IMR-90 (cell line): Measurements from ENCODE around the gene NELL1. TPM values are rescaled to one million over a fixed set of nuclear protein-coding genes. Genes with fewer than 3 reads are reported as not detected.

Experiments used
- ATAC-seq: fragments of 200-7000 bp; cut with Tn5 transposase; 2 replicates; pipeline ENCODE4 v1.9.1; 2020; ENCODE audit warnings: low read depth, mild to moderate bottlenecking, moderate library complexity
- BruUV-seq: library from RNA; stranded (reverse); fragments of 400-500 nt; replicated peaks from 2 replicates; lab custom pipeline; 2021; lab: Mats Ljungman, UMichigan
- CTCF ChIA-PET: fragments of 300-600 bp; formaldehyde crosslinking; extraction: SDS; loops from one replicate; lab custom pipeline; 2021; ENCODE audit warnings: antibody characterized with exemption; lab: Yijun Ruan, JAX
- POLR2A ChIA-PET: fragments of 300-600 bp; sonication (Branson Sonifier 250); formaldehyde crosslinking; loops from one replicate; lab custom pipeline; 2022; ENCODE audit warnings: antibody characterized with exemption; ENCODE audit not compliant: unreplicated experiment; lab: Charles Lee
- DNase-seq: peaks from one replicate; pipeline ENCODE4 v3.0.0; 2013
- H2AFZ ChIP-seq: replicated peaks from 2 replicates; pipeline ENCODE3; 2013; ENCODE audit warnings: low read length, mild to moderate bottlenecking; ENCODE audit not compliant: poor library complexity
- H2AK5ac ChIP-seq: 2 replicates; pipeline ENCODE4 v1.6.1; 2013; ENCODE audit warnings: low read depth, low read length, inconsistent platforms
- H2AK9ac ChIP-seq: replicated peaks from 2 replicates; pipeline ENCODE3; 2013; ENCODE audit warnings: mild to moderate bottlenecking, low read depth, low read length, moderate library complexity; ENCODE audit not compliant: poor library complexity
- H2BK120ac ChIP-seq: 2 replicates; pipeline ENCODE4 v1.6.1; 2013; ENCODE audit warnings: low read depth, low read length, inconsistent platforms
- H2BK15ac ChIP-seq: 3 replicates; pipeline ENCODE4 v1.6.1; 2013; ENCODE audit warnings: low read depth, low read length, inconsistent platforms
- H2BK20ac ChIP-seq: 2 replicates; pipeline ENCODE4 v1.6.1; 2013; ENCODE audit warnings: low read depth, mild to moderate bottlenecking, inconsistent platforms, low read length, moderate library complexity
- H2BK5ac ChIP-seq: 2 replicates; pipeline ENCODE4 v1.6.1; 2013; ENCODE audit warnings: mild to moderate bottlenecking, low read depth, low read length, inconsistent platforms; ENCODE audit not compliant: poor library complexity, severe bottlenecking
- H3K14ac ChIP-seq: replicated peaks from 2 replicates; pipeline ENCODE4 v1.6.1; 2013; ENCODE audit warnings: low read depth, low read length, inconsistent platforms
- H3K18ac ChIP-seq: 2 replicates; pipeline ENCODE4 v1.6.1; 2013; ENCODE audit warnings: low read depth, low read length, control low read depth
- H3K23ac ChIP-seq: 2 replicates; pipeline ENCODE4 v1.6.1; 2013; ENCODE audit warnings: low read depth, low read length, inconsistent platforms
- H3K27ac ChIP-seq: 2 replicates; pipeline ENCODE4 v1.5.1; 2013; ENCODE audit warnings: mild to moderate bottlenecking, control low read depth, low read length; ENCODE audit not compliant: insufficient read depth
- H3K27me3 ChIP-seq: 2 replicates; pipeline ENCODE4 v1.6.1; 2013; ENCODE audit warnings: low read length; ENCODE audit not compliant: control insufficient read depth, insufficient read depth
- H3K36me3 ChIP-seq: 2 replicates; pipeline ENCODE4 v1.6.1; 2013; ENCODE audit warnings: low read length, mixed read lengths; ENCODE audit not compliant: control insufficient read depth, insufficient read depth
- H3K4ac ChIP-seq: 2 replicates; pipeline ENCODE4 v1.6.1; 2013; ENCODE audit warnings: low read depth, low read length, inconsistent platforms
- H3K4me1 ChIP-seq: 2 replicates; pipeline ENCODE4 v1.6.1; 2013; ENCODE audit warnings: low read length, mixed read lengths; ENCODE audit not compliant: control insufficient read depth, insufficient read depth
- H3K4me2 ChIP-seq: 2 replicates; pipeline ENCODE4 v1.6.1; 2013; ENCODE audit warnings: low read depth, mild to moderate bottlenecking, control low read depth, low read length, moderate library complexity
- H3K4me3 ChIP-seq: 2 replicates; pipeline ENCODE4 v1.5.1; 2013; ENCODE audit warnings: low read depth, mild to moderate bottlenecking, control low read depth, low read length, moderate library complexity; ENCODE audit not compliant: insufficient read depth
- H3K56ac ChIP-seq: 2 replicates; pipeline ENCODE4 v1.6.1; 2013; ENCODE audit warnings: low read length, inconsistent platforms; ENCODE audit not compliant: insufficient read depth; ENCODE audit errors: extremely low read depth
- H3K79me1 ChIP-seq, 2 experiments: 2 replicates each; pipeline ENCODE4 v1.6.1; 2013; ENCODE audit warnings: low read length in 2 of 2, inconsistent platforms in 1 of 2, low read depth in 1 of 2
- H3K9ac ChIP-seq: 2 replicates; pipeline ENCODE4 v1.6.1; 2013; ENCODE audit warnings: low read depth, low read length, control low read depth
- H3K9me1 ChIP-seq: 2 replicates; pipeline ENCODE4 v1.6.1; 2013; ENCODE audit warnings: low read length, inconsistent platforms; ENCODE audit not compliant: insufficient read depth
- H3K9me3 ChIP-seq: 2 replicates; pipeline ENCODE4 v1.6.1; 2013; ENCODE audit warnings: low read length; ENCODE audit not compliant: control insufficient read depth, insufficient read depth
- H4K20me1 ChIP-seq: 2 replicates; pipeline ENCODE4 v1.6.1; 2013; ENCODE audit warnings: low read length, inconsistent platforms; ENCODE audit not compliant: insufficient read depth
- H4K5ac ChIP-seq: 2 replicates; pipeline ENCODE4 v1.6.1; 2013; ENCODE audit warnings: mild to moderate bottlenecking, low read depth, low read length, control low read depth
- H4K8ac ChIP-seq, 2 experiments: 2 replicates each; pipeline ENCODE4 v1.6.1; 2013; ENCODE audit warnings: low read depth in 2 of 2, low read length in 2 of 2, control low read depth in 1 of 2, inconsistent platforms in 1 of 2
- H4K91ac ChIP-seq: 2 replicates; pipeline ENCODE4 v1.6.1; 2013; ENCODE audit warnings: low read depth, low read length, inconsistent platforms; ENCODE audit not compliant: insufficient read depth
- BHLHE40 ChIP-seq: fragments of 150-350 bp; IDR thresholded peaks from 2 replicates; pipeline ENCODE4 v1.6.1; 2016; ENCODE audit warnings: mild to moderate bottlenecking, low read depth, low read length
- CEBPB ChIP-seq: IDR thresholded peaks from 2 replicates; pipeline ENCODE4 v1.6.1; 2012; ENCODE audit warnings: low read depth, low read length, improper control_type of control experiment
- CHD1 ChIP-seq: IDR thresholded peaks from 2 replicates; pipeline ENCODE4 v1.6.1; 2012; ENCODE audit warnings: low read depth, low read length, improper control_type of control experiment
- FOS ChIP-seq: fragments of 150-350 bp; IDR thresholded peaks from 2 replicates; pipeline ENCODE4 v1.6.1; 2016; ENCODE audit warnings: low read depth, low read length
- MAFK ChIP-seq: IDR thresholded peaks from 2 replicates; pipeline ENCODE4 v1.6.1; 2012; ENCODE audit warnings: low read depth, low read length, improper control_type of control experiment
- MAZ ChIP-seq: IDR thresholded peaks from 2 replicates; pipeline ENCODE4 v1.6.1; 2012; ENCODE audit warnings: low read depth, mild to moderate bottlenecking, low read length, improper control_type of control experiment, moderate library complexity, borderline replicate concordance
- MXI1 ChIP-seq: IDR thresholded peaks from 2 replicates; pipeline ENCODE4 v1.6.1; 2012; ENCODE audit warnings: low read depth, mild to moderate bottlenecking, low read length, moderate library complexity, borderline replicate concordance
- NFE2L2 ChIP-seq: fragments of 150-350 bp; IDR thresholded peaks from 2 replicates; pipeline ENCODE4 v1.6.1; 2016; ENCODE audit warnings: low read depth, mild to moderate bottlenecking, low read length
- POLR2A ChIP-seq: IDR thresholded peaks from 2 replicates; pipeline ENCODE4 v1.6.1; 2012; ENCODE audit warnings: mild to moderate bottlenecking, low read depth, low read length
- RAD21 ChIP-seq: IDR thresholded peaks from 2 replicates; pipeline ENCODE4 v1.6.1; 2012; ENCODE audit warnings: low read length, improper control_type of control experiment
- RCOR1 ChIP-seq: IDR thresholded peaks from 2 replicates; pipeline ENCODE4 v1.6.1; 2012; ENCODE audit warnings: mild to moderate bottlenecking, low read length, improper control_type of control experiment; ENCODE audit not compliant: insufficient replicate concordance
- RFX5 ChIP-seq: IDR thresholded peaks from 2 replicates; pipeline ENCODE4 v1.8.0; 2012; ENCODE audit warnings: low read depth, mild to moderate bottlenecking, low read length, moderate library complexity
- SMC3 ChIP-seq: fragments of 150-350 bp; IDR thresholded peaks from 2 replicates; pipeline ENCODE4 v1.6.1; 2016; ENCODE audit warnings: low read depth, mild to moderate bottlenecking, antibody characterized with exemption, low read length, moderate library complexity
- WGBS, 2 experiments: methylation state at CpG; one replicate each; pipeline versions ENCODE4 v1.1.5 to v1.1.7; 2013; ENCODE audit warnings: missing lambda C conversion rate in 2 of 2; ENCODE audit not compliant: insufficient read length in 1 of 2; ENCODE audit errors: extremely low coverage in 2 of 2; 5-methylcytosine and 5-hydroxymethylcytosine counted together
- dilution Hi-C: fragments of 300-500 bp; cut with HindIII; formaldehyde crosslinking; loops from one replicate; pipeline ENCODE4 v1.14.3; 2018; ENCODE audit warnings: low sequenced_read_pairs; ENCODE audit not compliant: unreplicated experiment
- in situ Hi-C: fragments of 300-500 bp; cut with MboI; formaldehyde crosslinking; loops from 3 replicates; pipeline ENCODE4 v1.14.3; 2019; ENCODE audit warnings: low sequenced_read_pairs, inconsistent platforms, mixed read lengths
- intact Hi-C: fragments of 100-400 bp; cut with micrococcal nuclease; formaldehyde crosslinking; loops from 2 replicates; pipeline ENCODE4 v1.10.0; 2022
- polyA plus RNA-seq, 3 experiments: library from polyadenylated mRNA; depleted of rRNA; stranded (reverse); fragments of >200 nt; gene quantifications; 2 replicates each; pipeline ENCODE4 v1.2.3, GENCODE V29; 2012; ENCODE audit warnings: low replicate concordance in 1 of 3
- total RNA-seq: library from RNA; depleted of rRNA; stranded (reverse); fragments of >200 nt; gene quantifications from 2 replicates; pipeline ENCODE4 v1.2.3, GENCODE V29; 2012
- TF ChIP-seq, protein P1 (sequence below): fragments of 150-350 bp; IDR thresholded peaks from 2 replicates; pipeline ENCODE4 v1.6.1; 2017; ENCODE audit warnings: mild to moderate bottlenecking, antibody characterized with exemption, low read length, low read depth
- TF ChIP-seq, protein P2 (sequence below): fragments of 150-350 bp; IDR thresholded peaks from 2 replicates; pipeline ENCODE4 v1.6.1; 2016; ENCODE audit warnings: low read depth, mild to moderate bottlenecking, low read length, moderate library complexity, borderline replicate concordance
- TF ChIP-seq, protein P3 (sequence below): conservative IDR thresholded peaks from 2 replicates; pipeline ENCODE4 v1.5.1; 2012; ENCODE audit warnings: mild to moderate bottlenecking, low read depth, low read length, improper control_type of control experiment

Gene NELL1
- total and polyA plus RNA-seq, 2 of the 4 experiments (the other 2 are of a cell fraction): not detected

DNA sequence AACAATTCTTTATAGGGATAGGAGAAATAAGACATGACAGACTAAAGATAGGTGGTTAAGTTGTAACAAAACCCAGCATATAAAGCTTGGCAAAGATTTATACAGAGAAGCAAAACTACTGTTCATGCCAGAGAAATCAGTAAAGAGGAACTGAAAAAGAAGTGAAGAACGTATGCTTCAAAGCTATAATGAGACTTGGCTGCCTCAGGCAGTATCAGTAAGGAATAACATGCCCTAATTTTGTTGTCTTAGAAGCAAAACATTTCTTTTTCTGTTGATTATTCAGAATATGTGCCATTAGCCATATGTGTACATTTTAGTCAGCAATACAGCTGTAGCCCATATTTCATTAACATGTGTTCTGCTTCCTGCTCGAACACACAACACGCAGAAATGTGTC is 403.2 kb downstream of the NELL1 start:
- no peak for TF ChIP-seq RCOR1
- no peak for TF ChIP-seq FOS
- no peak for TF ChIP-seq RAD21
- TF ChIP-seq BHLHE40: no peak
- no peak for TF ChIP-seq SMC3
- TF ChIP-seq CHD1: no peak
- TF ChIP-seq, protein P1, sequence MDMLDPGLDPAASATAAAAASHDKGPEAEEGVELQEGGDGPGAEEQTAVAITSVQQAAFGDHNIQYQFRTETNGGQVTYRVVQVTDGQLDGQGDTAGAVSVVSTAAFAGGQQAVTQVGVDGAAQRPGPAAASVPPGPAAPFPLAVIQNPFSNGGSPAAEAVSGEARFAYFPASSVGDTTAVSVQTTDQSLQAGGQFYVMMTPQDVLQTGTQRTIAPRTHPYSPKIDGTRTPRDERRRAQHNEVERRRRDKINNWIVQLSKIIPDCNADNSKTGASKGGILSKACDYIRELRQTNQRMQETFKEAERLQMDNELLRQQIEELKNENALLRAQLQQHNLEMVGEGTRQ: no peak
- TF ChIP-seq RFX5: no peak
- TF ChIP-seq MAFK: no peak
- TF ChIP-seq MAZ: no peak
- TF ChIP-seq MXI1: no peak
- no peak for TF ChIP-seq NFE2L2
- TF ChIP-seq, protein P2, sequence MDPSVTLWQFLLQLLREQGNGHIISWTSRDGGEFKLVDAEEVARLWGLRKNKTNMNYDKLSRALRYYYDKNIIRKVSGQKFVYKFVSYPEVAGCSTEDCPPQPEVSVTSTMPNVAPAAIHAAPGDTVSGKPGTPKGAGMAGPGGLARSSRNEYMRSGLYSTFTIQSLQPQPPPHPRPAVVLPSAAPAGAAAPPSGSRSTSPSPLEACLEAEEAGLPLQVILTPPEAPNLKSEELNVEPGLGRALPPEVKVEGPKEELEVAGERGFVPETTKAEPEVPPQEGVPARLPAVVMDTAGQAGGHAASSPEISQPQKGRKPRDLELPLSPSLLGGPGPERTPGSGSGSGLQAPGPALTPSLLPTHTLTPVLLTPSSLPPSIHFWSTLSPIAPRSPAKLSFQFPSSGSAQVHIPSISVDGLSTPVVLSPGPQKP: no peak
- TF ChIP-seq, protein P3, sequence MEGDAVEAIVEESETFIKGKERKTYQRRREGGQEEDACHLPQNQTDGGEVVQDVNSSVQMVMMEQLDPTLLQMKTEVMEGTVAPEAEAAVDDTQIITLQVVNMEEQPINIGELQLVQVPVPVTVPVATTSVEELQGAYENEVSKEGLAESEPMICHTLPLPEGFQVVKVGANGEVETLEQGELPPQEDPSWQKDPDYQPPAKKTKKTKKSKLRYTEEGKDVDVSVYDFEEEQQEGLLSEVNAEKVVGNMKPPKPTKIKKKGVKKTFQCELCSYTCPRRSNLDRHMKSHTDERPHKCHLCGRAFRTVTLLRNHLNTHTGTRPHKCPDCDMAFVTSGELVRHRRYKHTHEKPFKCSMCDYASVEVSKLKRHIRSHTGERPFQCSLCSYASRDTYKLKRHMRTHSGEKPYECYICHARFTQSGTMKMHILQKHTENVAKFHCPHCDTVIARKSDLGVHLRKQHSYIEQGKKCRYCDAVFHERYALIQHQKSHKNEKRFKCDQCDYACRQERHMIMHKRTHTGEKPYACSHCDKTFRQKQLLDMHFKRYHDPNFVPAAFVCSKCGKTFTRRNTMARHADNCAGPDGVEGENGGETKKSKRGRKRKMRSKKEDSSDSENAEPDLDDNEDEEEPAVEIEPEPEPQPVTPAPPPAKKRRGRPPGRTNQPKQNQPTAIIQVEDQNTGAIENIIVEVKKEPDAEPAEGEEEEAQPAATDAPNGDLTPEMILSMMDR: no peak
- no peak for TF ChIP-seq CEBPB
- TF ChIP-seq POLR2A: no peak
- Histone ChIP-seq H2AK9ac (no peak overlapping the region), H4K91ac (no peak overlapping the region), H3K56ac (no peak overlapping the region), H3K18ac (no peak overlapping the region), H3K27ac (no peak overlapping the region), H3K36me3 (no peaks in the 10 kb centered on the region), H3K9me1 (no peaks in the 10 kb centered on the region), H3K4me2 (no peak overlapping the region), H3K9ac (no peak overlapping the region), H3K4me1 (no peaks in the 10 kb centered on the region), H2AFZ (no peak overlapping the region), H4K8ac (no peak overlapping the region), H2BK20ac (no peak overlapping the region), H3K9me3 (peaks cover 8% of the 10 kb centered on the region), H3K79me1 (no peaks in the 10 kb centered on the region), H4K20me1 (no peaks in the 10 kb centered on the region), H3K14ac (no peak overlapping the region), H3K4me3 (no peak overlapping the region), H2BK120ac (no peak overlapping the region), H3K23ac (no peak overlapping the region), H4K5ac (no peak overlapping the region), H3K4ac (no peak overlapping the region), H2BK5ac (no peak overlapping the region), H3K27me3 (no peaks in the 10 kb centered on the region), H2AK5ac (no peak overlapping the region), H2BK15ac (no peak overlapping the region)
- in situ Hi-C loops (no loop called here), dilution Hi-C loops (no loop called here), intact Hi-C loops (no loop called here)
- BruUV-seq: no TSS peak
- 17% methylated on average over 3 of the region's 3 CpGs; no CpG with 5 or more reads in 1 of the 2 experiments for WGBS, 2 experiments
- DNase-seq (no peak), ATAC-seq (no peak)
- ChIA-PET CTCF (no interaction called here), POLR2A (no interaction called here)
